ENCODE measurements around the gene MRPL16.

Gene MRPL16

GRCh38 chr11:59770869-59771268 is 39.7 kb downstream of the MRPL16 start:
- 0 out of 2 replicates have a peak, but pooled peaks cover 5% of the 10 kb centered on the region for H3K4me1 ChIP-seq (ENCODE audit: control insufficient read depth, insufficient read depth, low read length)
- H3K9ac ChIP-seq (ENCODE audit: low read depth, low read length) = no peak overlapping the region
- H3K27ac ChIP-seq (ENCODE audit: low read depth, low read length) = no peak overlapping the region

GRCh38 chr11:59770319-59770718 is 40.3 kb downstream of the MRPL16 start:
- Histone ChIP-seq H3K4me1 (ENCODE audit: control insufficient read depth, insufficient read depth, low read length) (0 out of 2 replicates have a peak, but pooled peaks cover 5% of the 10 kb centered on the region), H3K9ac (ENCODE audit: low read depth, low read length) (no peak overlapping the region), H3K9me3 (ENCODE audit: control insufficient read depth, insufficient read depth, low read length) (no peaks in the 10 kb centered on the region), H3K4me3 (ENCODE audit: low read depth, low read length) (no peak overlapping the region), H3K36me3 (ENCODE audit: control insufficient read depth, insufficient read depth, low read length) (peaks cover 23% of the 10 kb centered on the region), H3K27ac (ENCODE audit: low read depth, low read length) (no peak overlapping the region), H3K27me3 (ENCODE audit: control insufficient read depth, insufficient read depth, low read length) (no peaks in the 10 kb centered on the region)

More at GRCh38 chr11:59770869-59771268, 39.7 kb downstream of the MRPL16 start:
- Histone ChIP-seq H3K27me3 (ENCODE audit: control insufficient read depth, insufficient read depth, low read length) (no peaks in the 10 kb centered on the region), H3K36me3 (ENCODE audit: control insufficient read depth, insufficient read depth, low read length) (peaks cover 28% of the 10 kb centered on the region), H3K9me3 (ENCODE audit: control insufficient read depth, insufficient read depth, low read length) (no peaks in the 10 kb centered on the region), H3K4me3 (ENCODE audit: low read depth, low read length) (no peak overlapping the region)

GRCh38 chr11:59769828-59770227 is 40.8 kb downstream of the MRPL16 start:
- no peaks in the 10 kb centered on the region for H3K27me3 ChIP-seq (ENCODE audit: control insufficient read depth, insufficient read depth, low read length)
- H3K9me3 ChIP-seq (ENCODE audit: control insufficient read depth, insufficient read depth, low read length) = no peaks in the 10 kb centered on the region
- 0 out of 2 replicates have a peak, but pooled peaks cover 5% of the 10 kb centered on the region for H3K4me1 ChIP-seq (ENCODE audit: control insufficient read depth, insufficient read depth, low read length)
- H3K27ac ChIP-seq (ENCODE audit: low read depth, low read length) = no peak overlapping the region
- H3K36me3 ChIP-seq (ENCODE audit: control insufficient read depth, insufficient read depth, low read length) = peaks cover 18% of the 10 kb centered on the region
- H3K9ac ChIP-seq (ENCODE audit: low read depth, low read length) = no peak overlapping the region
- H3K4me3 ChIP-seq (ENCODE audit: low read depth, low read length) = no peak overlapping the region

- Histone ChIP-seq H3K4me1 (ENCODE audit: control insufficient read depth, insufficient read depth, low read length) (0 out of 2 replicates have a peak, but pooled peaks cover 5% of the 10 kb centered on the region), H3K27ac (ENCODE audit: low read depth, low read length) (no peak overlapping the region)
Measured at GRCh38 chr11:59769111-59769510, 41.5 kb downstream of the MRPL16 start.

GRCh38 chr11:59767225-59767611 is 43.4 kb downstream of the MRPL16 start:
- no peak overlapping the region for H3K4me3 ChIP-seq (ENCODE audit: low read depth, low read length)
- no peak overlapping the region for H3K9ac ChIP-seq (ENCODE audit: low read depth, low read length)
- no peaks in the 10 kb centered on the region; the same call in 1 of the 2 replicates for H3K36me3 ChIP-seq (ENCODE audit: control insufficient read depth, insufficient read depth, low read length)
- H3K9me3 ChIP-seq (ENCODE audit: control insufficient read depth, insufficient read depth, low read length) = no peaks in the 10 kb centered on the region
- no peaks in the 10 kb centered on the region for H3K27me3 ChIP-seq (ENCODE audit: control insufficient read depth, insufficient read depth, low read length)
- no peak overlapping the region for H3K27ac ChIP-seq (ENCODE audit: low read depth, low read length)
- H3K4me1 ChIP-seq (ENCODE audit: control insufficient read depth, insufficient read depth, low read length) = 0 out of 2 replicates have a peak, but pooled peaks cover 5% of the 10 kb centered on the region

More at GRCh38 chr11:59769111-59769510, 41.5 kb downstream of the MRPL16 start:
- no peak overlapping the region for H3K4me3 ChIP-seq (ENCODE audit: low read depth, low read length)
- peaks cover 13% of the 10 kb centered on the region for H3K36me3 ChIP-seq (ENCODE audit: control insufficient read depth, insufficient read depth, low read length)
- no peaks in the 10 kb centered on the region for H3K27me3 ChIP-seq (ENCODE audit: control insufficient read depth, insufficient read depth, low read length)
- no peak overlapping the region for H3K9ac ChIP-seq (ENCODE audit: low read depth, low read length)
- H3K9me3 ChIP-seq (ENCODE audit: control insufficient read depth, insufficient read depth, low read length) = no peaks in the 10 kb centered on the region

GRCh38 chr11:59766542-59767224 is 43.9 kb downstream of the MRPL16 start:
- Histone ChIP-seq H3K9me3 (ENCODE audit: control insufficient read depth, insufficient read depth, low read length) (no peaks in the 10 kb centered on the region), H3K4me3 (ENCODE audit: low read depth, low read length) (no peak overlapping the region), H3K27ac (ENCODE audit: low read depth, low read length) (no peak overlapping the region), H3K36me3 (ENCODE audit: control insufficient read depth, insufficient read depth, low read length) (no peaks in the 10 kb centered on the region; the same call in 1 of the 2 replicates), H3K4me1 (ENCODE audit: control insufficient read depth, insufficient read depth, low read length) (0 out of 2 replicates have a peak, but pooled peaks cover under 1% of the 10 kb centered on the region), H3K9ac (ENCODE audit: low read depth, low read length) (no peak overlapping the region), H3K27me3 (ENCODE audit: control insufficient read depth, insufficient read depth, low read length) (no peaks in the 10 kb centered on the region)

- Histone ChIP-seq H3K4me3 (ENCODE audit: low read depth, low read length) (no peak overlapping the region), H3K9me3 (ENCODE audit: control insufficient read depth, insufficient read depth, low read length) (no peaks in the 10 kb centered on the region), H3K27ac (ENCODE audit: low read depth, low read length) (no peak overlapping the region), H3K9ac (ENCODE audit: low read depth, low read length) (no peak overlapping the region), H3K36me3 (ENCODE audit: control insufficient read depth, insufficient read depth, low read length) (no peaks in the 10 kb centered on the region; the same call in 1 of the 2 replicates), H3K27me3 (ENCODE audit: control insufficient read depth, insufficient read depth, low read length) (no peaks in the 10 kb centered on the region), H3K4me1 (ENCODE audit: control insufficient read depth, insufficient read depth, low read length) (no peaks in the 10 kb centered on the region)
Measured at GRCh38 chr11:59765068-59765735, 45.4 kb downstream of the MRPL16 start.

GRCh38 chr11:59761993-59762392 is 48.6 kb downstream of the MRPL16 start:
- Histone ChIP-seq H3K9ac (ENCODE audit: low read depth, low read length) (no peak overlapping the region), H3K27ac (ENCODE audit: low read depth, low read length) (no peak overlapping the region), H3K4me1 (ENCODE audit: control insufficient read depth, insufficient read depth, low read length) (0 out of 2 replicates have a peak, but pooled peaks cover 6% of the 10 kb centered on the region), H3K27me3 (ENCODE audit: control insufficient read depth, insufficient read depth, low read length) (no peaks in the 10 kb centered on the region), H3K36me3 (ENCODE audit: control insufficient read depth, insufficient read depth, low read length) (peaks cover 2% of the 10 kb centered on the region; the same call in 1 of the 2 replicates), H3K4me3 (ENCODE audit: low read depth, low read length) (no peak overlapping the region), H3K9me3 (ENCODE audit: control insufficient read depth, insufficient read depth, low read length) (no peaks in the 10 kb centered on the region)

- no peak overlapping the region for H3K27ac ChIP-seq (ENCODE audit: low read depth, low read length)
- no peak overlapping the region for H3K4me3 ChIP-seq (ENCODE audit: low read depth, low read length)
- peaks cover 2% of the 10 kb centered on the region; the same call in 1 of the 2 replicates for H3K36me3 ChIP-seq (ENCODE audit: control insufficient read depth, insufficient read depth, low read length)
- no peak overlapping the region for H3K9ac ChIP-seq (ENCODE audit: low read depth, low read length)
- no peaks in the 10 kb centered on the region for H3K27me3 ChIP-seq (ENCODE audit: control insufficient read depth, insufficient read depth, low read length)
- no peaks in the 10 kb centered on the region for H3K9me3 ChIP-seq (ENCODE audit: control insufficient read depth, insufficient read depth, low read length)
- peaks cover 14% of the 10 kb centered on the region for H3K4me1 ChIP-seq (ENCODE audit: control insufficient read depth, insufficient read depth, low read length)
Measured at GRCh38 chr11:59760771-59761170, 49.8 kb downstream of the MRPL16 start.

GRCh38 chr11:59759900-59760299 is 50.7 kb downstream of the MRPL16 start:
- Histone ChIP-seq H3K4me3 (ENCODE audit: low read depth, low read length) (no peak overlapping the region), H3K27ac (ENCODE audit: low read depth, low read length) (no peak overlapping the region), H3K27me3 (ENCODE audit: control insufficient read depth, insufficient read depth, low read length) (no peaks in the 10 kb centered on the region), H3K36me3 (ENCODE audit: control insufficient read depth, insufficient read depth, low read length) (peaks cover 2% of the 10 kb centered on the region; the same call in 1 of the 2 replicates), H3K9me3 (ENCODE audit: control insufficient read depth, insufficient read depth, low read length) (no peaks in the 10 kb centered on the region), H3K9ac (ENCODE audit: low read depth, low read length) (no peak overlapping the region), H3K4me1 (ENCODE audit: control insufficient read depth, insufficient read depth, low read length) (peaks cover 14% of the 10 kb centered on the region)
